ENCODE measurements around the gene LYRM9. TPM values are rescaled to one million over a fixed set of nuclear protein-coding genes. Genes with fewer than 3 reads are reported as not detected.

LYRM9 gene
- total and polyA plus RNA-seq, 8 donors, result 0.58 to 20.3 (median 11.5) TPM

DNA sequence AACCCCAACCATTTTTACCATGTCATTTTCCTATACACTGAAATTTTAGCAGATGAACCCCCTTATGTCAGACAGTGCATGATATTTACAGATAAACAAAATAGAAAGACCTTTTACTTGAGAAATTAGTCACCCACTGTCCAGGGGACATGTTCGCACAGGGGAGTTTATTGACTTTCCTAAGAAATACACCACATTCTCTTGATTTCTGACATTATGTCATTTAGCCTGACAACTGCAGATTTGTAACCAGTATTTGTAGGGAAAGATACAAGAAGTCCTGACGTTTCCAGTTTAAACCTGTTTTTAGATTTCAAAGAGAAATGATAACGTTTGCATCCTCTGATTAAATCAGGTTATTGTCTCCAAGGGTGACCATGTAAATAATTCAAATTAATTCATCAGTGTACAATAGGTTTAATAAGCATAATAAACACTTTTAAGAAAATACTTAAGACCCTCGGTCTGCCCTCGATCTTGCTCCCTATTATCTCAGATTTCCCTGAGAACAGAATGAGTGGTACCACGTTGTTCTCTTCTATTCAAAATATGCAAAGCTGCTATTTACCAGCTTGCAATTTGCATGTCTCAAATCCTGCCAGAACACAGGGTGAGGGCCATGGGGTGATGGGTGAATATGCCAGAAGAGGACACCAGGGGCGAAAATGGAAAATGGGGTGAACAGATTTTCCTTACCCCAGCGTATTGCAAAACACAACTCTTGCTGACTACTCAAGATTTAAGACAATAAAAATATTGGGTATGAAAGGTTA, 2.1 kb upstream of the LYRM9 start:
- Histone ChIP-seq H3K4me1 (peaks cover 6 to 21% (median 8%) of the 10 kb centered on the region in 4 donors), H3K27ac (no peak overlapping the region), H3K27me3 (no peaks in the 10 kb centered on the region), H3K36me3 (no peaks in the 10 kb centered on the region), H3K9me3 (no peaks in the 10 kb centered on the region), H3K4me3 (no peak overlapping the region)
- DNase-seq, result no peak
- TF ChIP-seq, protein P1, sequence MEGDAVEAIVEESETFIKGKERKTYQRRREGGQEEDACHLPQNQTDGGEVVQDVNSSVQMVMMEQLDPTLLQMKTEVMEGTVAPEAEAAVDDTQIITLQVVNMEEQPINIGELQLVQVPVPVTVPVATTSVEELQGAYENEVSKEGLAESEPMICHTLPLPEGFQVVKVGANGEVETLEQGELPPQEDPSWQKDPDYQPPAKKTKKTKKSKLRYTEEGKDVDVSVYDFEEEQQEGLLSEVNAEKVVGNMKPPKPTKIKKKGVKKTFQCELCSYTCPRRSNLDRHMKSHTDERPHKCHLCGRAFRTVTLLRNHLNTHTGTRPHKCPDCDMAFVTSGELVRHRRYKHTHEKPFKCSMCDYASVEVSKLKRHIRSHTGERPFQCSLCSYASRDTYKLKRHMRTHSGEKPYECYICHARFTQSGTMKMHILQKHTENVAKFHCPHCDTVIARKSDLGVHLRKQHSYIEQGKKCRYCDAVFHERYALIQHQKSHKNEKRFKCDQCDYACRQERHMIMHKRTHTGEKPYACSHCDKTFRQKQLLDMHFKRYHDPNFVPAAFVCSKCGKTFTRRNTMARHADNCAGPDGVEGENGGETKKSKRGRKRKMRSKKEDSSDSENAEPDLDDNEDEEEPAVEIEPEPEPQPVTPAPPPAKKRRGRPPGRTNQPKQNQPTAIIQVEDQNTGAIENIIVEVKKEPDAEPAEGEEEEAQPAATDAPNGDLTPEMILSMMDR (IDR thresholded peaks at IDR 0.05), result no peak
- TF ChIP-seq POLR2A (IDR thresholded peaks at IDR 0.05), result no peak
- no peak for TF ChIP-seq POLR2AphosphoS5 (IDR thresholded peaks at IDR 0.05)
- TF ChIP-seq EP300 (IDR thresholded peaks at IDR 0.05), result no peak
- intact Hi-C loops (cut with DNase I; ENCODE audit: low total_unique reads), result loop anchor here (10.0 kb wide), 1 partner anchor 349 kb away; no protein-coding TSS in a partner anchor
- 30 to 39% (median 37%) methylated on average over 8 of the region's 8 CpGs for WGBS, 5 donors

GRCh38 chr17:27893841-27894503, 807 bp upstream of the LYRM9 start:
- intact Hi-C loops (cut with DNase I; ENCODE audit: low total_unique reads), result loop anchor here (10.0 kb wide), 1 partner anchor 351 kb away; no protein-coding TSS in a partner anchor
- no peaks in the 10 kb centered on the region for H3K36me3 ChIP-seq
- peak overlapping the region in 1 of 4 donors; percentile 81 for H3K4me3 ChIP-seq
- no peaks in the 10 kb centered on the region for H3K27me3 ChIP-seq
- peak overlapping the region in 2 of 5 donors; percentile 88 to 90 for H3K27ac ChIP-seq
- 26 to 35% (median 33%) methylated on average over 7 of the region's 7 CpGs for WGBS, 5 donors
- TF ChIP-seq, protein P1 (IDR thresholded peaks at IDR 0.05), result no peak
- TF ChIP-seq POLR2A (IDR thresholded peaks at IDR 0.05) (no peak), POLR2AphosphoS5 (IDR thresholded peaks at IDR 0.05) (no peak), EP300 (IDR thresholded peaks at IDR 0.05) (no peak)
- DNase-seq, result no peak
- peaks cover 6 to 27% (median 12%) of the 10 kb centered on the region in 4 donors for H3K4me1 ChIP-seq
- H3K9me3 ChIP-seq, result no peaks in the 10 kb centered on the region

- Histone ChIP-seq H3K4me1 (peaks cover 6 to 30% (median 15%) of the 10 kb centered on the region in 4 donors), H3K27me3 (no peaks in the 10 kb centered on the region), H3K36me3 (no peaks in the 10 kb centered on the region), H3K9me3 (no peaks in the 10 kb centered on the region), H3K27ac (peak overlapping the region; percentile 78 to 90 (median 87)), H3K4me3 (peak overlapping the region; percentile 63 to 81 (median 70))
- intact Hi-C loops (cut with DNase I; ENCODE audit: low total_unique reads), result loop anchor here (10.0 kb wide), 1 partner anchor 352 kb away; no protein-coding TSS in a partner anchor
- TF ChIP-seq POLR2AphosphoS5 (IDR thresholded peaks at IDR 0.05), result no peak
- TF ChIP-seq POLR2A (IDR thresholded peaks at IDR 0.05), result no peak
- TF ChIP-seq, protein P1 (IDR thresholded peaks at IDR 0.05), result no peak
- no peak for TF ChIP-seq EP300 (IDR thresholded peaks at IDR 0.05)
- WGBS, 5 donors, result 18 to 30% (median 23%) methylated on average over 3 of the region's 3 CpGs
- DNase-seq, result no peak
Measured at GRCh38 chr17:27892542-27892865, 661 bp downstream of the LYRM9 start.

DNA sequence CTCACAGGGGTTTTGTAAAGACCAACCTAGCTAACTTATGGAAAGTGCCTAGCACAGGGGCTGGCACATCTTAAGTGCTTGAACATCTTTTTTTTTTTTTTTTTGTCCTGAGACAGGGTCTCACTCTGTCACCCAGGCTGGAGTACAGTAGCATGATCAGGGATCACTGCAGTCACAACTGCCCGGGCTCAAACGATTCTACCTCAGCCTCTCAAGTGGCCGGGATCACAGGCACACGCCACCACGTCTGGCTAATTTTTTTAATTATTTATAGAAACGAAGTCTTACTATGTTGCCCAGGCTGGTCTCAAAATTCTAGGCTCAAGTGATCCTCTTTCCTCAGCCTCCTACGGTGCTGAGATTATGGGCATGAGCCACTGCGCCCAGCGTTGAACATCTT, 1.3 kb downstream of the LYRM9 start:
- Histone ChIP-seq H3K4me3 (no peak overlapping the region), H3K27me3 (no peaks in the 10 kb centered on the region), H3K36me3 (no peaks in the 10 kb centered on the region), H3K4me1 (peaks cover 6 to 30% (median 15%) of the 10 kb centered on the region in 4 donors), H3K27ac (no peak overlapping the region), H3K9me3 (no peaks in the 10 kb centered on the region)
- WGBS, 5 donors, result 94 to 97% (median 96%) methylated on average over 9 of the region's 9 CpGs
- TF ChIP-seq, protein P1 (IDR thresholded peaks at IDR 0.05), result no peak
- no peak for TF ChIP-seq POLR2AphosphoS5 (IDR thresholded peaks at IDR 0.05)
- no peak for TF ChIP-seq EP300 (IDR thresholded peaks at IDR 0.05)
- TF ChIP-seq POLR2A (IDR thresholded peaks at IDR 0.05), result no peak
- intact Hi-C loops (cut with DNase I; ENCODE audit: low total_unique reads), result loop anchor here (10.0 kb wide), 1 partner anchor 353 kb away; no protein-coding TSS in a partner anchor
- no peak for DNase-seq
